GM12878 (cell line): ENCODE data around the gene PRMT5.

Source experiments
- CEBPB ChIP-seq, 2 experiments: fragments of 150-350 bp in 1 of 2; IDR thresholded peaks; 2 replicates each; pipeline ENCODE4 v1.6.1; 2012 to 2014; ENCODE audit warnings: low read depth in 2 of 2, low read length in 2 of 2, borderline replicate concordance in 1 of 2, inconsistent platforms in 1 of 2
- CTCF ChIP-seq, 3 experiments: IDR thresholded peaks in 2 of 3; conservative IDR thresholded peaks in 1 of 3; 2 replicates each; pipeline ENCODE4 v1.5.1; 2011; ENCODE audit warnings: low read depth in 3 of 3, low read length in 3 of 3, mild to moderate bottlenecking in 3 of 3, control low read depth in 2 of 3, moderate library complexity in 2 of 3, inconsistent platforms in 1 of 3, mixed read lengths in 1 of 3; ENCODE audit not compliant: control insufficient read depth in 2 of 3, insufficient read depth in 1 of 3; ENCODE audit errors: extremely low read depth in 1 of 3
- POLR2AphosphoS5 ChIP-seq: IDR thresholded peaks from 2 replicates; pipeline ENCODE4 v1.6.1; 2011; ENCODE audit warnings: mild to moderate bottlenecking, low read length, inconsistent platforms
- ZNF274 ChIP-seq: IDR thresholded peaks from one replicate; pipeline ENCODE4 v1.8.0; 2011; ENCODE audit not compliant: insufficient read length, insufficient read depth

DNA sequence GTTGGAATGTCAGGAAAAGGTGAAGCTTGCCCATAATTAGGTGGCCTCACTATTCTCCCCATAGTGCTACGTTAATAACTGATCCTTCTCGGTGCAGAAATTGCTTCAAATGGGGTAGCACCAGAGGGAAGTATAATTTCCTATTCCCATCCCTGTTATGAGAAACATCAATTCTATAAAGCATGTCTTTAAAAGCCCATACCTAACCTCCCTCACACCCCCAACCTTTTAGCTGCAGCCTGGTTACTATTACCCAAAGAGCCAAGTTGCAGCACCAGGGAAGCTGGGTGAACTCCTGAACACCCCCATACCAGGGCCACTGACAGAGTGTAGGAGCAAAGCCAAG lies 25.5 kb downstream of the PRMT5 start:
- no peak for TF ChIP-seq POLR2AphosphoS5
- no peak for TF ChIP-seq CTCF (IDR thresholded peaks at IDR 0.05 in 2 of 3, conservative IDR thresholded peaks at IDR 0.05 in 1 of 3; ENCODE audit: control insufficient read depth in 2 of 3, extremely low read depth in 1 of 3, insufficient read depth in 1 of 3, low read depth in 3 of 3, low read length in 3 of 3)
- TF ChIP-seq ZNF274, result no peak
- TF ChIP-seq CEBPB (IDR thresholded peaks at IDR 0.05; ENCODE audit: borderline replicate concordance in 1 of 2, low read depth in 2 of 2, low read length in 2 of 2), result no peak
